Loucy (cell line): Measurements from ENCODE around the gene RSAD2.

ENCODE experiments used
- H2AFZ ChIP-seq: fragments of 200-600 bp; sonication (generic); 2 replicates; pipeline ENCODE4 v1.6.0; 2016; ENCODE audit warnings: antibody characterized with exemption, mild to moderate bottlenecking, low read length, moderate library complexity
- H3F3A ChIP-seq: fragments of 200-600 bp; 2 replicates; pipeline ENCODE4 v1.6.0; 2016; ENCODE audit warnings: antibody characterized with exemption, low read depth, mild to moderate bottlenecking
- H3K27me3 ChIP-seq: fragments of 200-600 bp; sonication (generic); 2 replicates; pipeline ENCODE4 v1.6.1; 2014; ENCODE audit warnings: low read length, mild to moderate bottlenecking; ENCODE audit not compliant: insufficient read depth, poor library complexity, severe bottlenecking
- H3K36me3 ChIP-seq: fragments of 200-600 bp; sonication (generic); 2 replicates; pipeline ENCODE4 v1.6.1; 2016; ENCODE audit warnings: low read length; ENCODE audit not compliant: insufficient read depth
- H3K4me1 ChIP-seq: fragments of 200-600 bp; sonication (generic); 2 replicates; pipeline ENCODE4 v1.5.1; 2014; ENCODE audit warnings: low read length, mild to moderate bottlenecking; ENCODE audit not compliant: insufficient read depth, poor library complexity, severe bottlenecking
- H3K4me2 ChIP-seq: fragments of 200-600 bp; sonication (generic); 2 replicates; pipeline ENCODE4 v1.6.0; 2014; ENCODE audit warnings: antibody characterized with exemption, low read length, low read depth, mild to moderate bottlenecking; ENCODE audit not compliant: poor library complexity, severe bottlenecking
- H3K4me3 ChIP-seq: fragments of 200-600 bp; sonication (generic); 2 replicates; pipeline ENCODE4 v1.5.1; 2014; ENCODE audit warnings: low read length, mild to moderate bottlenecking, mixed read lengths; ENCODE audit not compliant: poor library complexity, severe bottlenecking
- H3K79me2 ChIP-seq: fragments of 200-600 bp; sonication (generic); 2 replicates; pipeline ENCODE4 v1.6.1; 2014; ENCODE audit warnings: low read length; ENCODE audit not compliant: insufficient read depth
- H3K9ac ChIP-seq: fragments of 200-600 bp; sonication (generic); 2 replicates; pipeline ENCODE4 v1.6.0; 2014; ENCODE audit warnings: mild to moderate bottlenecking, low read depth, low read length, moderate library complexity; ENCODE audit not compliant: poor library complexity, severe bottlenecking
- H3K9me2 ChIP-seq: fragments of 200-600 bp; sonication (generic); replicated peaks from 2 replicates; pipeline ENCODE4 v1.6.1; 2016; ENCODE audit warnings: low read depth, low read length, mixed read lengths
- H3K9me3 ChIP-seq: fragments of 200-600 bp; sonication (generic); 2 replicates; pipeline ENCODE4 v1.6.1; 2014; ENCODE audit warnings: mild to moderate bottlenecking, antibody characterized with exemption, low read length, low read depth; ENCODE audit not compliant: insufficient read depth
- H4K20me1 ChIP-seq: fragments of 200-600 bp; sonication (generic); 2 replicates; pipeline ENCODE4 v1.6.0; 2014; ENCODE audit warnings: antibody characterized with exemption, low read length, mild to moderate bottlenecking; ENCODE audit not compliant: insufficient read depth, poor library complexity, severe bottlenecking
- EZH2phosphoT487 ChIP-seq: fragments of 200-600 bp; IDR thresholded peaks from 2 replicates; pipeline ENCODE4 v1.6.1; 2018; ENCODE audit warnings: antibody characterized with exemption, mild to moderate bottlenecking, moderate library complexity, borderline replicate concordance
- TF ChIP-seq, protein P1 (sequence below): fragments of 200-600 bp; sonication (generic); conservative IDR thresholded peaks from 2 replicates; pipeline ENCODE4 v1.5.1; 2014; ENCODE audit warnings: mild to moderate bottlenecking, antibody characterized with exemption, low read length

The RSAD2 gene

DNA sequence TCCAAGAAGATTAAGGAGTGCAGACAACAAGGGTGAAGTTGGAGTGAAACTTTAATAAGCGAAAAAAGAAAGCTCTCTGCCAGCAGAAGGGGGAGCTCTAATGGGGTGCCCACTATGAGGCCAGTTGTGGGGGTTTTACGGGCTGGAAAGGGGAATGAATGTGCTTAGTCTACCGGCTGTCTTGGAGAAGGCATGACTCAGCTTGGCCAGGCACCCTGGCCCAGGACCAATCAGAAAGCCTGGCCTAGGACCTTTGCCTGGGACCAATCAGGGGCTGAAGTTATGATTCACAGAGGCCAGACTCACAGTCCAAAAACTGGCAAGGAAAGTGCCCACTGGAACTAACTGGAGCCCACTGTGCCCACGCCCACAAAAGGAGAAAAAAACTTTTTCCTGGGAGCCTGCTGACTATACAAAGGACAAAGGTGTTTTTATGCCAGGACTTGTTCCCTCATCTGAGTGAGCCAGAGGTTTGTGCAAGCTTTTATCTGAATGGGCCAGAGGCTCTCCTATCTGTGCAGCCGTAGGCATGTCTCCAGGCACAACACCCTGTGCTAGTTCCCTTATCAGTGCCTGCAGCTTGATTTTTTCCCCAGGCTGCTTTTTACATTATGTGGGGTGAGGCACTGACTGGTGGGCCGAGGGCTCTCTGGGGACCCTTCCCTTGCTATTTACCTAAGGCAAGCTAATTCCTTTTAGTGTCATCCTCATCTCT, 30.5 kb upstream of the RSAD2 start:
- H2AFZ ChIP-seq: no peak overlapping the region
- H3K9me3 ChIP-seq: peaks cover 32% of the 10 kb centered on the region; the same call in 1 of the 2 replicates
- H3K4me3 ChIP-seq: no peak overlapping the region
- H3K4me1 ChIP-seq: peaks cover 25% of the 10 kb centered on the region
- no peaks in the 10 kb centered on the region for H4K20me1 ChIP-seq
- H3K9ac ChIP-seq: no peak overlapping the region
- H3F3A ChIP-seq: no peaks in the 10 kb centered on the region
- no peaks in the 10 kb centered on the region for H3K27me3 ChIP-seq
- TF ChIP-seq, protein P1, sequence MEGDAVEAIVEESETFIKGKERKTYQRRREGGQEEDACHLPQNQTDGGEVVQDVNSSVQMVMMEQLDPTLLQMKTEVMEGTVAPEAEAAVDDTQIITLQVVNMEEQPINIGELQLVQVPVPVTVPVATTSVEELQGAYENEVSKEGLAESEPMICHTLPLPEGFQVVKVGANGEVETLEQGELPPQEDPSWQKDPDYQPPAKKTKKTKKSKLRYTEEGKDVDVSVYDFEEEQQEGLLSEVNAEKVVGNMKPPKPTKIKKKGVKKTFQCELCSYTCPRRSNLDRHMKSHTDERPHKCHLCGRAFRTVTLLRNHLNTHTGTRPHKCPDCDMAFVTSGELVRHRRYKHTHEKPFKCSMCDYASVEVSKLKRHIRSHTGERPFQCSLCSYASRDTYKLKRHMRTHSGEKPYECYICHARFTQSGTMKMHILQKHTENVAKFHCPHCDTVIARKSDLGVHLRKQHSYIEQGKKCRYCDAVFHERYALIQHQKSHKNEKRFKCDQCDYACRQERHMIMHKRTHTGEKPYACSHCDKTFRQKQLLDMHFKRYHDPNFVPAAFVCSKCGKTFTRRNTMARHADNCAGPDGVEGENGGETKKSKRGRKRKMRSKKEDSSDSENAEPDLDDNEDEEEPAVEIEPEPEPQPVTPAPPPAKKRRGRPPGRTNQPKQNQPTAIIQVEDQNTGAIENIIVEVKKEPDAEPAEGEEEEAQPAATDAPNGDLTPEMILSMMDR: peak; percentile 37
- TF ChIP-seq EZH2phosphoT487: no peak
- no peaks in the 10 kb centered on the region for H3K9me2 ChIP-seq
- H3K36me3 ChIP-seq: peaks cover 26% of the 10 kb centered on the region
- H3K79me2 ChIP-seq: no peaks in the 10 kb centered on the region
- H3K4me2 ChIP-seq: no peak overlapping the region

DNA sequence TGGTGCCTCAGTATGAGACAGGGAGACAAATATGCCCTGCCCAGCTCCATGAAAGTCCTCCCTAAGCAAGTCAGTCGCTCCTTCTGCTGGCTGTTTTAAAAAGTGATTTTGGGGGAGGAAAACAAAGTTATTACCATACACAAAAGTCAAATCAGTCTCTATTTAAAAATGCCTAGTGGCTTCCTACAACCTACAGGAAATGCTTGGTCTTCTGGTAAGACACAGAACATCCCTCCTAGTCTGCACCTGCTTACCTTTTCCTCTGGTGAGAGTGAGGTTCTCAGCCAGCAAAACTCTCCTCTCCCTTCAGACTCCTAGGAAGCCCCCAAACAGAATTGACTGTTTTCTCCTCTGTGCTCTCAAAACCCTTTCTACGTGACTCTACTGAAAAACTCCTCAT, 25.4 kb upstream of the RSAD2 start:
- H3F3A ChIP-seq: peaks cover 7% of the 10 kb centered on the region; the same call in 1 of the 2 replicates
- H3K36me3 ChIP-seq: peaks cover 20% of the 10 kb centered on the region
- H3K79me2 ChIP-seq: peaks cover 9% of the 10 kb centered on the region; the same call in 1 of the 2 replicates
- H2AFZ ChIP-seq: no peak overlapping the region
- H4K20me1 ChIP-seq: no peaks in the 10 kb centered on the region
- peak overlapping the region; percentile 53 for H3K4me2 ChIP-seq
- TF ChIP-seq, protein P1: no peak
- no peak for TF ChIP-seq EZH2phosphoT487
- H3K9me3 ChIP-seq: no peaks in the 10 kb centered on the region
- peak overlapping the region; percentile 15 for H3K9ac ChIP-seq
- H3K4me1 ChIP-seq: peaks cover 66% of the 10 kb centered on the region
- no peaks in the 10 kb centered on the region for H3K9me2 ChIP-seq
- H3K4me3 ChIP-seq: peak overlapping the region; percentile 30
- no peaks in the 10 kb centered on the region for H3K27me3 ChIP-seq

DNA sequence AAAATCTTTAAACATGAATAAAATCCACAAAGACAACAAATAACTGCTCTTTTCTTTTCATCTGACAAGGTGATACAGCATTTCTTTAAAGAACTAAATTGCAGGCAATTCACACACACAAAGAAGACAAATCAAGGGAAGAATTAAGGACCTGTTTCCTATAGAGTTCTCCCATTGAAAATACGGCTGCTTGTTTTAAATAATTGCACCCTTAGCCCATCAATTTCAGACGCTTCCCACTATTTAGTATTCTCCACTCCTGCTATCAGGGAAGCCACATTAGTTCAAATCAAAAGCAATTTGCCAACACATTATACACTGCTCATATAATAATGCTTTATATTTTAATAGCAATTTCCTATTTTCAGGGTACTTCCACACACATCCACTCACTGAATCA, 23.2 kb upstream of the RSAD2 start:
- H3K4me3 ChIP-seq: peak overlapping the region; percentile 50
- no peaks in the 10 kb centered on the region for H3K9me3 ChIP-seq
- peak overlapping the region; percentile 65 for H3K9ac ChIP-seq
- no peaks in the 10 kb centered on the region for H3K9me2 ChIP-seq
- peaks cover 18% of the 10 kb centered on the region; the same call in 1 of the 2 replicates for H3K36me3 ChIP-seq
- peaks cover 9% of the 10 kb centered on the region; the same call in 1 of the 2 replicates for H3K79me2 ChIP-seq
- TF ChIP-seq, protein P1: no peak
- TF ChIP-seq EZH2phosphoT487: no peak
- H2AFZ ChIP-seq: no peak overlapping the region
- H4K20me1 ChIP-seq: no peaks in the 10 kb centered on the region
- peaks cover 7% of the 10 kb centered on the region; the same call in 1 of the 2 replicates for H3F3A ChIP-seq
- peak overlapping the region; percentile 57 for H3K4me2 ChIP-seq
- no peaks in the 10 kb centered on the region for H3K27me3 ChIP-seq
- peaks cover 57% of the 10 kb centered on the region for H3K4me1 ChIP-seq
